Kidney tubule cell (primary cell): ENCODE data around the gene RIOX2.

Experiments used
- DNase-seq: peaks from one replicate; pipeline ENCODE4 v3.0.0-alpha.2; 2018; ENCODE audit warnings: low spot score

Gene RIOX2

DNA sequence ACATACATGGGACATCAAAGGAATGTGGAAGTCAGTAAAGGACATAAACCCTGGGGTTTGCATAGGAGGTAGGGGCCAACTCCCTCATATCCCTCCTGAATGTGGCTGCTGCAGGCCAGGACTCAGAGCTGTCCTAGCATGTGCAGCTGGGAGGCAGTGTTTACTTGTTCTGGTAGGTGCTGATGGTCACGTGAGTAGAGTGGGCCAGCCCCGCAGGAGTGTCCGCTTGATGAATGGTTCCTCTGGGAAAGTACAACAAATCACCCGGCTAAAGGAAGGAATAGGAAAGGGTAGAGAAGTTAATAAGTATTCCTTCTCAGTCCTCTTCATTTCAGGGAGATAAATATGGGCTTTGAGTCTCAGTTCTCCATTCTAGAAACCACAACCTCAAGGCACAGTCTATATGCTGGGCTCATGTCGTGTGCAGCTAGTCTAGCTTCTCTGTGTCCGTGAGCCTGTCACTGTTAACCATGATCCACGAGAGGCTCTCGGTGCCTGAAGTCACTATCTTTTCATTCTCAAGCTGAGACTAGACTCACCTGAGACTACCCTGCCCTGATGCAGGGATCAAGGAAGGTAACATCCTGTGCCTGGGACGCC lies 17.9 kb downstream of the RIOX2 start:
- DNase-seq: no peak

DNA sequence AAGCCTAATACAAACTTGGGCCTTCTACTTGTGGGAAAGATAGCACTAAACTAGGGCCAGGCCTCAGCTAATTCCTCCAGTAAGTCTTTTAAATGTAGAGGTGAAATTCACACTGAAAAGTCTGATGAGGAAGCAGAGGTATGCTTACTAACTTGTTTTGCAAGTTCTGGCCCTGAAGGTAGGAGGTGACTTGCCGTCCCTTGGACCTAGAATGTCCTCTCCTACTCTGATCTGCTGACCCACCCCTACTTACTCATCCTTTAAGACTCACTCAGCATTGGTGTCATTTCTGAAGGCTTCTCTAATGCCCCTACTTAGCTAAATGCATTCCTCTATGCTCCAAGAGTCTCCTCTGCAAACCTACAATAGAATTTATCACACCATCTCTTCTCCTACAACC lies 19.4 kb downstream of the RIOX2 start:
- peak; percentile 59 for DNase-seq

DNA sequence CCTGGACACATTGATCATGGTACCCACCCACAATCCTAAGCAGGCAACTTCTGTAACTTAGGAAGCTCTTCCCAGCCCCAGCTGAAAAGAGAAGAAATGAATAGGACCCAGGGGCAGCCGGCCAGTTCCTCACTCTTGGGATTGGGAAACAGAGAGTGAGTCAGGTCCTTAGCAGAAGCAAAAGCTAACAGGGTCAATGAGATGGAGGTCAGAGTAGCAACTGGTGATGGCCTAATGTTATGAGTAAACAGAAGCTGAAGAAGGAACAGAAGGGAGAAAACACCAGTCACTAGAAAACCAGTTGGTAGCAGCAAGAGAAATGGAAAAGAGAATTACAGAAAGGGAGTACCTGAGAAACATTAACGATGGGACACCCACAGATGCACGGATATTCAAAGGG lies 20.0 kb downstream of the RIOX2 start:
- peak; percentile 30 for DNase-seq

DNA sequence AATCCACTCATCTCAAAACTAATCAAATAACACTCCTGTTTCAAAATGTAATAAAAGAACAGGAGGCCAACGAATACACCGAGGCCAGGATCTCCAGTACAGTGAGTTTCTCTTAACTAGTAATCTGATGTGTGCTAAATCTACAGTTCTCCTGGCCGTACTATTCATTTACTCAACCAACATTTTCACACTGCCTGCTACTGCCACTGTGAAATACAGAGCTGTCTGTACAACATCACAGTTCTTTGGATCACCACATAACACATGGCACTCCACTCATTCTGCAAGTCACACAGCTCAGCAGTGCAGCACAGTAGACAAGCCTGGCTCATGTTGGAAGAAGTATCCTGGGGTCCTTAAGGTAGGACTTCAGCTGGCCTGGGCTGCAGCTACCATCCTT lies 21.9 kb downstream of the RIOX2 start:
- no peak for DNase-seq

DNA sequence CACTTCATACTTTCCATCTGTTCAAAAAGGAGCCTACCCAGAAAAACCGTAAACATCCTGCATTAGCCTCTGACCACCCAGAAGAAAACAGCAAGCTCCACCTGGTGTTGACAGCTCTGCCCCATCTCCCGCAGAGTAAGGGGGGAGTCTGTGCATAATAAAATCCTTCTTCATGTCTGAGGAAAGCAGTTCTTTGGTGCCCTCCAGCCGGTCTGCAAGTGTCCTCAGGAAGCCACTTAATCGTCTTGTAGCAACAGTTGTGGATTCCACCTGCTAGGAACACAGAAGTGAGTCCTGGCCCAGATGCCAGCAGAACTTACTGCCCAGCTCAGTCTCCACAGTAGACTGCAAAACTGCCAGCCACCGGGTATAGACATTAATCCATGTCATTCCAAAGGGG lies 22.5 kb downstream of the RIOX2 start:
- DNase-seq: no peak

DNA sequence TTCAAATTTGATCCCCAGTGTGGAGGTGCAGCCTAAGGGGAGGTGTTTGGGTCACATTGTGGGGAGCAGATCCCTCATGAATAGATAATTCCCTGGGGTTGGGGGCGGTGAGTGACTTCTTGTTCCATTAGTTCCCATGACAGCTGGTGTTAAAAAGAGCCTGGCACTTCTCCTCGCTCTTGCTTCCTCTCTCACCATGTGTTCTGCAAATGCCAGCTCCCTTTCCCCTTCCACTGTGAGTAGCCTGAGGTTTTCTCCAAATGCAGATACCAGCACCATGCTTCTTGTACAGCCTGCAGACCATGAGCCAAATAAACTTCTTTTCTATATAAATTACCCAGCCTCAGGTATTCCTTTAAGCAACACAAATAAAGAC lies 23.1 kb downstream of the RIOX2 start:
- DNase-seq: no peak

DNA sequence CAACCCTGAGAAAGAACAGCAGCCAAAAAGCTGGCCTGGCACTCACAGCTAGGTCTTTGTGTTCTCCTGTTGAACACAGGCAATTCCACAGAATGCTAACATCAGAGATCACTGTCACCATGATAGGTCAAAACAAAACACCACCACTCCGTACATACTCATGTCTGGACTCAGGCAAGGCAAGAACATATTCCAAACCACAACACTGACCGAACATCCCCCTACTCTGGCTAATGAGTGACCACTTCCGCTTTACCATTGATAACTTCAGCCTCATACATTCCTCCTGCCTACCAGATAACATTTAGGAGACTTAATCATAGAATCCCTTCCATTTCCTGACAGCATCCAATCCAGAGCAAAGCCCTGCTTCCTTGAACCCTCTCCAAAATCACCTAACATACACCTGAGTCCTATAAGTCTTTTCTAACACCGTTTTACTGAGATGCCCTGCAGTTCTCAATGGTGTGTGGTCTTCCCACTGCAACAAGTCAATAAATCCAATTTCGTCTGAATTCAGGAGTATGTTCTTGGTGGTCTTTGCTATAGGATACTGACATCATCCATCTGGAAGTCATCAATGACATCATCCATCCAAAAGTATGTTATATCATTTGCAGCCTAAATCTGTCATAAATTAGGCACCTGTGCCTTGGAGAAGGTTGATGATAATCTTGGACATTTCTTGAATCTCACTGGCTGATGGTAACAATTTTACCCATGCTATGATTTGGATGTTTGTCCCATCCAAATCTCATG lies 23.7 kb downstream of the RIOX2 start:
- peak; percentile 12 for DNase-seq

DNA sequence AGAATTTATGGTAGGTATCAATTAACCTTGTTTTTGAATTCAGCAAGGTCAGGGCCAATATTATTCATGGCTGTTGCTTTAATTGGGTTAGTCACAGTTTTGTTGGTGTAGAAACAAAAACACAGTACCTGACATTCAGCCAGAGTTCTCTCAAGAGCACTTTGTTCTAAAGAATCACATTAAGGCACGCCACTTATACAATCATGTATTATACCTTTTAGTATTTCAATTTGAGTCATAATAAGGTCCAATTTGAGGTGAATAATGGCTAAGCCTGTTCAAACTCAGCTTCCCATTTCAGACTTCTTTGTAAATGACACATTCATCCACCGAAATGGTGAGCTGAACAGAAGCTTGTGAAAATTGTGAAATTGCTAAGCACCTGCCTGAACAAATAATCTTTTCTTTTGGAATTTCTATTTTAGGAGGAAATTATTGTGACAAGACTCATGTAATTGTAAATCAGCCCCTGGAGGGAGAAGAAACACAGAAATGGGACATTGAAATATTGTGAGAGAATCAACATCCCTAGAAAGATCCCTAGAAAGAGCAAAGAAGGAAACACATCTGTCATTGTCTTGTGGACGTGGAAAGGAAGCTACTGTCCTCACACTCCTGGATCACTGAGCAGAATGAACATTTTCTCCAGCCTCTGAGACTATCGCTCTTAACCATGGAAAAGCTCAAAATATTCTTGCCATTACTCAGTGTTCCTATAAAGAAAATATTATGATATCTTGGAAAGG lies 29.3 kb downstream of the RIOX2 start:
- no peak for DNase-seq

DNA sequence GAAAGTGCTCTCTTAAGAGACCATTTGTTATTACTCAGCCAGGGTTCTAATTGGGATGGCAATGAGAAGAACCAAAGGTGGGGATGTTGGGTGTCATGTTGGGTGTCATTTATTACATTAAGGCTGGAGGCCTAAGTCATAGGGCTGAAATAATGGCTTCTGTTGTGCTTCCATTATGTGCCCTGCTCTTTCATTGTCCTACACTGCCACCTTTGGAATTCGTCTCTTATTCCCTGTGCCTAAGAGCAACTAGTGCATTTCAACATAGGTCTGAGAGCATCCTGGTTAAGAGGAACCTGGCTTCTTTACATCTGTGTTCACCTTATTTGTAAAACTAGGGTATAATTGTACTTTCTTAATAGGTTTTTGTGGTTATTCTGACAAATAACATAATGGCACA lies 32.2 kb downstream of the RIOX2 start:
- no peak for DNase-seq

DNA sequence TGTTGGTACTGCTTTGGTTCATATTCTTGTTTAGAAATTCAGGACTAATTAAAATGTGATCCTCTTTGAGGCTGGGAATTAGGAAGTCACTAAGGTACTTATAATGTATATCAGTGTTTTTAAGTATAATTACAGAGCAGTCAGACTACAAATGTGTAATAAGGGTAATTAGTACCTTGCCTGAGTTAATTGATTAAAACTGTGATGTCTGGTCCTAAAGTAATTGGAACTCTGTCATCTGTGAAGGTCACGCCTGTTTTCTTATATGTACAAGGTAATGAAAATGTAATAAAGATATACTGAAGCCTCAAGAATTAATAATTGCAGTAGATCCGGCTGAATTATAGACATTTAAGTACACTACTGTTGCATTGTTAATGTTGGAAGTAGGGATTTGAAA lies 32.8 kb downstream of the RIOX2 start:
- no peak for DNase-seq

DNA sequence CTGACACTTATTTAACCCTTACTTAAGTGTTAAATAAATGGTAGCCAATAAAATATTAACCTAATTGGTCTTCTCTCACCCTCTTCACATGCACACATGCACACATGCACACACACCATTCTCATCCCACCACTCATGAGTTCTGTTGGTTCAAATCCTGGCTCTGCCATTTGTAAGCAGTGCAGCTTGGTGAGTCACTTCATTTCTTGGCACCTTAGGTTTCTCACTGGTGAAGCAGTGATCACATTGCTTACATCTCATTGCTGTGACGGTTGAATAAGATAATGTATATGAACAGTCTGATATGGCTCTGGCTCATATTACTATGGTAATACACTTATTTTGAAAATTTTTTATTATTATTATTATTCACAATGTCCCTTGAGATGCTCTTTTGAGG lies 33.8 kb downstream of the RIOX2 start:
- DNase-seq: no peak

DNA sequence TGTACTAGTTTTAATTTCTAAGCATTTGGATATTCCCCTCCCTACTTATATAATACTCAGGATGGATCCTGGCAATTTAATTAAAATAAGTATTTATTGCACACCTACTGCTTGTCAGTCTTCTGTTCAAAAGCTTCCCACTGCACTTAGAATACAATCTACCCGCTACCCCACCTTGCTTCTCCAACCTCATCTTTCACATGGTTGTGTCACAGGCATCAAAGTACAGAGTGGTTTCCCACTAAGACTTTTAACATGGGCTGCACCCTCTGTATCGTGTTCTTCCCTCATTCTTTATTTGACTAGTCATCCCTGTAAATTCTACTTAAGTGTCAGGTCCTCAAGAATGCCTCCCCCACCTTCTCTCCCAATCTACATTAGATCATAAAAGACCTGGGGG lies 35.0 kb downstream of the RIOX2 start:
- no peak for DNase-seq

DNA sequence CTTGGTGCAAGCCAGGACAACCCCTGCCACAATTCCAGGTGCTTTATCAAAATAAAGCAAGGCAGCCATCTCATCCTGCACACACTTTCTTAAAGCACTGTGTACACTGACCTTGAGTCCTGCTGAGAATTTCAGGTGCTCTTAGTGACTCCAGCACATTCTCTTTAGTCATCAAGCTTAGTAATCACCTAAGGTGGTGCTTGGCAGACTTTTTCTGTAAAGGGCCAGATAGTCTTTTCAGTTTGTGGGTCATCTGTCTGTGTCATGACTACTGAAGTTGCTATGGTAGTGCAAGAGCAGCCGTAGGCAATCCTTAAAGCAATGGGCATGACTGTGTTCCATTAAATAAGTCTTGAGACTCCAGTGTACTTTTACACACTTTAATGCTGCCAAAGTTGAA lies 36.4 kb downstream of the RIOX2 start:
- DNase-seq: peak; percentile 64

DNA sequence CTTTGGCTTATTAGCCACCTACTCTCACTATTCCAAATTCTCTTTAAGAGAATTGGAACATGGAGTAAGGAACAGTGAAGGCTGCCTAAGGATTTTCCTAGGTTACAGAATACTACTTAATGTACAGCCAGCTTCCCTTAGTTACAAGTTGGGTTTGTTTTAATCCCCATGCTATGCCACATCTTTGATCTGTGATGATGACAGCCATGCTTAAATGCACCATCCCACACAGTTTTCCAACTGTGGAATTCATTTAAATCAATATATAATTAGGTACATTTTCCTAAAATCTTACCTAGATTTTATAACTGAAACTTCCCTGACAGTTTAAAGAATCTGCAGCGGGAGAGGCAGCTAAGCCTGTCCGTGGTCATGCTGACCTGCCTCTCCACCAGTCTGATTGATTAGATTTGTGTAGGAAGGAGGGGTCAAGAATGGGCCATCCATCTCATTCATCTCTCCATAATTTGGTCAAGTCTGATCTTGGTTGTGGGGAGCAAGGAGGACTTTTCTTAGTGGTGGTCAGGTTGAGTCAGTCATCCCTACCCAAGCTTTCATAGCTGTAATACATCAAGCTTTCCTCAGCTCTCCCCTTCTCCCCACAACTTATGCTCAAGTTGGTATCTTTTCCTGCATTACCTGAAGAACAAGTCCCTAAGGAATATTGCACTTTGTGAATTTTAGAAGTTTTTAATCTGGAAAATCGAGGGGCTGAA lies 37.1 kb downstream of the RIOX2 start:
- DNase-seq: no peak

DNA sequence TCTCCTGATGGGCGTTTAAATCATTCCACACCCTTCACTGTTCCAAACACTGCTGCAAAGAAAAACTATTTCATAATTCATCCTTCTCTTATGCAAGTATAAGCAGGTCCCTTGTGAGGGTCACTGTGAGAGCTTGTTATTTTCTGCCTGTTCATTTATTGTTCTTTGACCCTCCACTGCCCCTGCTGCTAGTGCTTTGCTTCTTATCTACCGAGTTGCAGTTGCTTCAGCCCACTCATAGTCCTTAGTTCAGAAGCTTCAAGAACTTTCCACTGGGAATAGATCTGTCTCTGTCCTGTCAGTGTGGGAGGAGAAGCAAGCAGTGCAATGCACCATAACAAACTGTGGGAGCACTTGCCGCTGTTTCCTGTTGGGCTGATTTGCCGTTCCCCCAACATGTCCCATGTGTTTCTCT lies 39.8 kb downstream of the RIOX2 start:
- no peak for DNase-seq

DNA sequence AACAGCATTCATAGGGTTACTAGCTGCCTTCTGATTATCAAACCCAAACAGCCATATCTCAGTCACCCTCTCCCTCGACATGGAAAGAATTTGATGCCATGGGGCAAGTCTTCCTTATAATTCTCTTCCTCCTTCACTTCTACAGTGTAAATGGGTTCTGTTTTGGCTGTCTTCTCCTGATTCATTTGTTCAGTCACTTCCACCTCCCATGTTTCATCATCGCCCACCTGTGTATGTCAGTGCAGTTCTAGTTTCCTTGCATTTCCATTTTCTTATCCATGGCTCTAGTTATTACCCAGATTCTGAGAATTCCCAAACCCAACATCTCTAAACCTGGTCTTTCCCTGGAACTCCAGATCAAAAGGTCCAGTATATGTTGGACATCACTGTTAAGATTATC lies 41.0 kb downstream of the RIOX2 start:
- no peak for DNase-seq

DNA sequence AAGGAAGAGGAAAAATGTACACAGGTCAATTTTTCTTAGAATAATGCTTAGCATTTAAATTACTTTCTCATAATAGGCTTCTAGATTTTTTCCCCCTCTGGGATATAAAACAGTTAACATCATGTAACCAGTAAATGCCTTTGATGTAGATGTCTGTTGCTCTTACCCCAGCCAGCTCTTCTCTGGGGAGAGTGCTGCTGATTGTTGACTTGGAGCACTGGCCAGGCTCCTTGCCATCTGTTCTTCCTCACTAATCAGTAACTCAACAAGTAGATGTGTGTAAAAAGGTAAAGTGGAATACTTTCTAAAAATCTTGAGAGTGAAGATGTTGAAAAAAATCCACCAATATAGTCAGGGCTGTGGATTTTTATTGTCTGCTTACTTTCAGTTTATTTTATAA lies 42.2 kb downstream of the RIOX2 start:
- no peak for DNase-seq

DNA sequence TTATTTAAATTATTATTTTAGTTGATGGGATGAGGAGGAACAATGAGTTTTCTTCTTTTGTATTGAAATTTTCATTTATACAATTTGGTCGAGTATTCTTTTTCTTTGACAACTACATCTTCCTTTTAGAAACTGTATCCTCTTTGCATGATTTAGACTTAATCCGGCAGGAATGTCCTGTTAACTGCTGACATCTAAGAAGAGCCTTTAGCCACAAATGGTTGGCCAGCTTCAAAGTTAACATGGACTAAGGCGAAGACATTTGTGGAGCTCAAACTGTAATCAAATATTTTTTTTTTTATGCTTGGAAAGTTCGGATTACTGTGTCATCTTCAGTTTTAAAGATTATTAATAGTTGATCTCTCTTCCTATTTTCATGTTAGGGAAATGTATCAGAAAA lies 43.2 kb downstream of the RIOX2 start:
- DNase-seq: no peak

DNA sequence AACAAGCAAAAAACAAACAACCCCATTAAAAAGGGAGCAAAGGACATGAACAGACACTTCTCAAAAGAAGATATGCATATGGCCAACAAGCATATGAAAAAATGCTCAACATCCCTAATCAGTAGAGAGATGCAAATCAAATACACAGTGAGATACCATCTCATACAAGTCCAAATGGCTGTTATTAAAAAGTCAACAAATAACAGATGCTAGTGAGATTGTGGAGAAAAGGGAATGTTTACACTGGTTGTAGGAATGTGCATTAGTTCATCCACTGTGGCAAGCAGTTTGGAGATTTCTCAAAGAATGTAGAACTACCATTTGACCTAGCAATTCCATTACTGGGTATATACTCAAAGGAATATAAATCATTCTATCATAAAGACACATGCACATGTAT lies 44.5 kb downstream of the RIOX2 start:
- DNase-seq: no peak

DNA sequence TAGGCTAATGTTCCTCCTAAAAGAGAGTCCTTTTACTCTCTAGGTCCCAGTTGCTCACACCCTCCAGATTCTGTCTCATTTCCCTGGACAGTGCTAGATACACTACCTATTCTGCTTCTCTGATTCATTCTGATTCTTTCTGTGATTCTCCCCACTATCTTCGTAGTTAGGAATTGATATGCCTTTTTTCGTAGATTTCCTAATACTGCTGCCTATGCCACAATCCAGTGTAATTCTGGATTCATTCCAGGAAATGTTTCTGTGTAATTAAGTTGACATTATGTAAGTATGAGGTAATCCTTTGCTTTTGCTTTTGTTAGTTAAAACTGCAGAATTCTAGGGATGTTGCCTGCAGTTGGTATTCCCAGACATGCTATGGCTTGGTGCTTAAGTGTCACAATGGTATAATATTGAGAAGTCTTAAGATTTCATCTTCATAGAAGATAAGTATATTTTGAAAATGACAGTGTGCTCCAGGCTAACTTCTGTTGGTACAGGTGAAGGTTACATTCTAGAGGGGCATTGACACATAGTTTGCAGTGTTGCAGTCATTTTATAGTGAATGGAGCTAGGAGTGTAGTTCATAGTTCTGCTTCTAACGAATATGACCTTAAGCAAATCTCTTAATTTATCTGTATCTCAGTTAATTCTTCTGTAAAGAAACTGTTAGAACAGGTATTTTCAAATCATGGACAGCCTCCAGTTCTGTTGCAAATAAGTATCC lies 54.3 kb downstream of the RIOX2 start:
- no peak for DNase-seq

DNA sequence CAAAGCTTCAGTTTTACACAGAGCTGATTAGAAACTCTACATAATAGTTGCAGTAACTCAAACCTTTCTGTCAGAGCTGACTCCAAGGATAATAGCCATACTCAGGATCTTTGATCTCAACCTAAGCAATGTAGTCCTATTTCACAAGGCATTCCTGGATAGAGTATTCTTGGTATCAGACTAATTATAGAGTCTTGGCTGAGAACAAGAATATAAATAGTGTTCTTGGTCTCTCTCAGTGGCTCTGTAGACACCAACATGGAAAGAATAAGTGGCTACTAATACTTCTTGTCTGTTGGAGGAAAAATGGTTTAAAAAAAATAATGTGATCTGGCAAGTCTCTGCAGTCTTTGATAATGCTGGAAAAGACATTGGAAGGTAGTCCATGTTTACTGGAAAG lies 55.7 kb downstream of the RIOX2 start:
- no peak for DNase-seq

DNA sequence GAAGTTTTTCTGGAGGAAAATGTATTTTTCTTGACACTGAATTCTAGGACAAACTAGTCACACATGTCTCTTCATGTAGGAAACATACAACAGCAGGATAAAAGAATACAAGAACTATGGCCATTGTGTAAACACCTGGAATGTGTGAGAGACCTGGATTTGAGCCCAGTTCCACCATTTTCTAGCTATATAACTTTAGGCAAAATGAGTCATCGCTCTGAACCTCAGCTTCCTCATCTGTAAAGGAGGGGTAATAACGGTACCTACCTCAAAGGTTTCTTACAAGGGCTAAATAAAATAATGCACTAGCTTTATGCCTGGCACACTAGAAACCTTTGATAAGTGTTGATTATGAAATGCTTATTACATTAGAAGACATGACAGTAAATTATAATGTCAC lies 57.8 kb downstream of the RIOX2 start:
- DNase-seq: peak; percentile 30
